Prostate gland (tissue), 2 donors: ENCODE data around the gene FIBCD1. TPM values are rescaled to one million over a fixed set of nuclear protein-coding genes. Genes with fewer than 3 reads are reported as not detected.

Source experiments
- DNase-seq: peaks from one replicate; pipeline ENCODE4 v3.0.0-alpha.2; 2019; ENCODE audit warnings: low spot score
- H3K27ac ChIP-seq, 2 donors: fragments of 200-600 bp; sonication (generic); 2 replicates each; pipeline ENCODE4 v1.5.1; 2017 to 2019
- H3K27me3 ChIP-seq: fragments of 200-600 bp; sonication (generic); replicated peaks from 2 replicates; pipeline ENCODE4 v1.5.1; 2019; ENCODE audit not compliant: insufficient read depth
- H3K36me3 ChIP-seq, 2 donors: fragments of 200-600 bp; sonication (generic); 1 replicate in 1 of 2; 2 replicates in 1 of 2; pipeline versions ENCODE4 v1.5.1 to v1.8.1; 2017 to 2019
- H3K4me1 ChIP-seq: fragments of 200-600 bp; sonication (generic); replicated peaks from 2 replicates; pipeline ENCODE4 v1.5.1; 2019
- H3K4me3 ChIP-seq, 2 donors: fragments of 200-600 bp; sonication (generic); 2 replicates each; pipeline ENCODE4 v1.5.1; 2017 to 2019
- H3K9me3 ChIP-seq: fragments of 200-600 bp; sonication (generic); 2 replicates; pipeline ENCODE4 v1.5.1; 2017
- CTCF ChIP-seq, 4 experiments: fragments of 200-600 bp in 2 of 4; fragments of 450-650 bp in 2 of 4; sonication (generic) in 2 of 4; IDR thresholded peaks; 1 replicate in 3 of 4; 2 replicates in 1 of 4; pipeline ENCODE4 v1.5.1; 2016 to 2019; ENCODE audit warnings: antibody characterized with exemption in 4 of 4, mild to moderate bottlenecking in 2 of 4, moderate library complexity in 2 of 4
- POLR2A ChIP-seq: fragments of 450-650 bp; IDR thresholded peaks from one replicate; pipeline ENCODE4 v1.6.1; 2016; ENCODE audit warnings: antibody characterized with exemption, mild to moderate bottlenecking
- POLR2AphosphoS5 ChIP-seq: sonication (generic); formaldehyde crosslinking; IDR thresholded peaks from one replicate; pipeline ENCODE4 v1.6.1; 2017; ENCODE audit warnings: antibody characterized with exemption
- WGBS: methylation state at CpG from one replicate; pipeline ENCODE4 v1.1.5; 2018; 5-methylcytosine and 5-hydroxymethylcytosine counted together
- intact Hi-C: fragments of 100-400 bp; cut with DNase I; formaldehyde crosslinking; loops from one replicate; pipeline ENCODE4 v1.14.2; 2022
- total RNA-seq, 2 donors: library from RNA; depleted of rRNA; stranded (reverse); fragments of >200 nt; gene quantifications; one replicate each; pipeline ENCODE4 v1.1.0, GENCODE V29; 2016

FIBCD1 gene
- total RNA-seq, 2 donors from 2014 or later = 0.36 to 13.2 TPM

- WGBS = 92% methylated on average over 9 of the region's 9 CpGs
- no peak for TF ChIP-seq POLR2A
- TF ChIP-seq POLR2AphosphoS5 = no peak
- TF ChIP-seq CTCF (IDR thresholded peaks at IDR 0.05) = no peak
- Histone ChIP-seq H3K36me3 (peaks cover 0 to 11% of the 10 kb centered on the region in 2 donors), H3K4me3 (no peak overlapping the region), H3K9me3 (no peaks in the 10 kb centered on the region), H3K27ac (no peak overlapping the region), H3K4me1 (no peaks in the 10 kb centered on the region), H3K27me3 (no peaks in the 10 kb centered on the region)
- intact Hi-C loops = no loop called here
- DNase-seq = no peak
Measured at GRCh38 chr9:130854835-130855234, 84.2 kb downstream of the FIBCD1 start.

GRCh38 chr9:130854092-130854491 lies 85.0 kb downstream of the FIBCD1 start:
- H3K4me1 ChIP-seq = no peaks in the 10 kb centered on the region
- H3K4me3 ChIP-seq = no peak overlapping the region
- 60% methylated on average over 8 of the region's 8 CpGs for WGBS
- intact Hi-C loops = no loop called here
- peaks cover 0 to 11% of the 10 kb centered on the region in 2 donors for H3K36me3 ChIP-seq
- no peak for TF ChIP-seq POLR2AphosphoS5
- no peak for TF ChIP-seq POLR2A
- TF ChIP-seq CTCF (IDR thresholded peaks at IDR 0.05) = no peak
- no peaks in the 10 kb centered on the region for H3K27me3 ChIP-seq
- H3K27ac ChIP-seq = no peak overlapping the region
- no peaks in the 10 kb centered on the region for H3K9me3 ChIP-seq
- DNase-seq = no peak

- H3K27me3 ChIP-seq = no peaks in the 10 kb centered on the region
- H3K4me3 ChIP-seq = no peak overlapping the region
- H3K36me3 ChIP-seq = peaks cover 0 to 11% of the 10 kb centered on the region in 2 donors
- intact Hi-C loops = no loop called here
- H3K9me3 ChIP-seq = no peaks in the 10 kb centered on the region
- 72% methylated on average over 7 of the region's 7 CpGs for WGBS
- no peak overlapping the region for H3K27ac ChIP-seq
- no peak for DNase-seq
- TF ChIP-seq POLR2AphosphoS5 = no peak
- no peak for TF ChIP-seq POLR2A
- no peak for TF ChIP-seq CTCF (IDR thresholded peaks at IDR 0.05)
- H3K4me1 ChIP-seq = no peaks in the 10 kb centered on the region
Measured at GRCh38 chr9:130852801-130853200, 86.2 kb downstream of the FIBCD1 start.

Other genes with a start within 250 kb of the FIBCD1 start
- gene EXOSC2, start 245.5 kb downstream of the FIBCD1 start, total RNA-seq = 10 to 100 TPM; 18.4 to 22.7 TPM
- gene ABL1, start 104.0 kb downstream of the FIBCD1 start, total RNA-seq = 10 to 100 TPM; 48.2 to 73.4 TPM
- 1 to 10 TPM in 1 of 2 donors, not detected in 1; 1.0 TPM for gene QRFP, start 42.4 kb downstream of the FIBCD1 start, total RNA-seq
- 100 to 1,000 TPM in 1 of 2 donors, under 1 TPM in 1; 0.55 to 156 TPM for gene LAMC3, start 69.9 kb upstream of the FIBCD1 start, total RNA-seq
- 10 to 100 TPM in 1 of 2 donors, 1 to 10 TPM in 1; 3.6 to 18.4 TPM for gene AIF1L, start 157.3 kb upstream of the FIBCD1 start, total RNA-seq
- 100 to 1,000 TPM in 1 of 2 donors, 10 to 100 TPM in 1; 43.9 to 115 TPM for gene NUP214, start 186.3 kb upstream of the FIBCD1 start, total RNA-seq